H1 (cell line): ENCODE data around the gene PDE4D. TPM values are rescaled to one million over a fixed set of nuclear protein-coding genes. Genes with fewer than 3 reads are reported as not detected.

ENCODE experiments used
- GTF2F1 ChIP-seq: IDR thresholded peaks from 2 replicates; pipeline ENCODE4 v1.6.1; 2012; ENCODE audit warnings: low read depth, low read length, improper control_type of control experiment, borderline replicate concordance
- KDM4A ChIP-seq: IDR thresholded peaks from one replicate; pipeline ENCODE4 v1.7.1; 2012; ENCODE audit warnings: low read depth, mild to moderate bottlenecking, moderate library complexity, low read length, inconsistent platforms; ENCODE audit not compliant: severe bottlenecking
- polyA plus RNA-seq, 7 experiments: library from polyadenylated mRNA; depleted of rRNA in 3 of 7; stranded (reverse) in 5 of 7; unstranded in 2 of 7; fragments of >200 nt in 5 of 7; fragments of 200-250 nt in 2 of 7; gene quantifications; 1 replicate in 5 of 7; 2 replicates in 1 of 7; 4 replicates in 1 of 7; pipeline versions ENCODE4 v1.2.1 to v1.2.3, GENCODE V29; 2011 to 2013; ENCODE audit warnings: missing spikeins in 2 of 7, mixed read lengths in 2 of 7
- total RNA-seq: library from RNA; stranded (reverse); fragmentation: NEBNext Ultra II Directional; extraction: Animal tissue kit (Norgen Biotek cat#: 25700); gene quantifications from 2 replicates; pipeline ENCODE4 v1.2.1, GENCODE V29; 2021

The PDE4D gene
- total and polyA plus RNA-seq, 2 of the 8 experiments (the other 6 are each of a cell fraction or from before 2014, with no cell fraction given) = 2.3 to 3.7 TPM

- TF ChIP-seq KDM4A (no peak), GTF2F1 (no peak)
- TF ChIP-seq, all 59 proteins: peak for 0
Observed at GRCh38 chr5:59716029-59716428, 177.5 kb downstream of the PDE4D start (continued).
